ENCODE results near the gene RIPK1.

RIPK1 gene

DNA sequence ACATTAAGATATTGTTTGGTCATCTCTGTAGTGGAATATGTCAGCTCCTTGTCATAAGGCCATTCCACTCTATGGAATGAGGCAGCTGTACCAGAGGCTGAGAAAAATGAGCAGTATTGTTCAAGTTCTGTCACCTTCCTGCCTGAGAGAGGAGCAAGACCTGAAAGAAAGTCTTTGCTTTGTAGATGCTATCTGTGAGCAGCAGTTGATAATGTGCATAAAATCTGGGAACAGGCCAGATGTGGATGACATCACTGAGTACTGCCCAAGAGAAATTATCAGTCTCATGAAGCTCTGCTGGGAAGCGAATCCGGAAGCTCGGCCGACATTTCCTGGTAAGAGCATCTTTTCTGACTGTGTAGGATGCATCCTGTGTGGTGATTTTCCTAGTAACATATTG, 16.8 kb downstream of the RIPK1 start:
- no peak overlapping the region for H3K27ac ChIP-seq
- H3K9me3 ChIP-seq, result no peaks in the 10 kb centered on the region
- H3K4me3 ChIP-seq, result no peak overlapping the region
- DNase-seq, result no peak
- TF ChIP-seq CTCF (IDR thresholded peaks at IDR 0.05), result no peak
- no peaks in the 10 kb centered on the region for H3K4me1 ChIP-seq
- peaks cover 52 to 93% (median 76%) of the 10 kb centered on the region in 3 donors for H3K36me3 ChIP-seq
- no peaks in the 10 kb centered on the region for H3K27me3 ChIP-seq
- intact Hi-C loops (cut with DNase I; ENCODE audit: low total_unique reads), result no loop called here

DNA sequence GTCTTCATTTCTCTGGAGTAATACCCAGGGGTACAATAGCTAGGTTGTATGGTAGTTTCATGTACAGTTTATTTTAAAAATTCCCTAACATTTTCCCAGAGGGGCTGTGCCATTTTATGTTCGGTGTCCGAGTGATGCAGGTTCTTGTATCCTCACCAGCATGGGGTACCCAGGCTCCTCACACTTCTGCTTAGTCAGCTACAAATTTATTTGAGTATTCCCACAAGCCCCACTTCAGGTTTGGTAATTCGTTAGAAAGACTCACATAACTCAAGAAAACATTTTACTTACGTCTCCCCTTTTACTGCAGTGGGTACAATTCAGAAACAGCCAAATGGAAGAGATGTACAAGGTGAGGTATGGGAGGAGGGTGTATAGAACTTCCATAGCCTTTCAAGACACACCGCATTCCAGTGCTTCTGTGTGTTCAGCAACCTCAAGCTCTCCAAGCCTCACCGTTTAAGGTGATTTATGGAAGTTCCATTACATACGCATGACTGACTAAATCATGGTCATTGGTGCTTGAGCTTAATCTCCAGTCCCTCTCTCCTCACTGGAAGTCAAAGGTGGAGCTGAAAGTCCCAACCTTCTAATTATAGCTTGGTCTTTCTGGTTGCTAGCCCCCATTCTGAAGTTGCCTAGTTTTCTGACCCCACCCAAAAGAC, 18.1 kb downstream of the RIPK1 start:
- no peaks in the 10 kb centered on the region for H3K9me3 ChIP-seq
- no peak for TF ChIP-seq CTCF (IDR thresholded peaks at IDR 0.05)
- H3K36me3 ChIP-seq, result peaks cover 41 to 84% (median 69%) of the 10 kb centered on the region in 3 donors
- no peaks in the 10 kb centered on the region for H3K27me3 ChIP-seq
- no peak overlapping the region for H3K4me3 ChIP-seq
- DNase-seq, result no peak
- intact Hi-C loops (cut with DNase I; ENCODE audit: low total_unique reads), result no loop called here
- H3K4me1 ChIP-seq, result no peaks in the 10 kb centered on the region
- H3K27ac ChIP-seq, result no peak overlapping the region

DNA sequence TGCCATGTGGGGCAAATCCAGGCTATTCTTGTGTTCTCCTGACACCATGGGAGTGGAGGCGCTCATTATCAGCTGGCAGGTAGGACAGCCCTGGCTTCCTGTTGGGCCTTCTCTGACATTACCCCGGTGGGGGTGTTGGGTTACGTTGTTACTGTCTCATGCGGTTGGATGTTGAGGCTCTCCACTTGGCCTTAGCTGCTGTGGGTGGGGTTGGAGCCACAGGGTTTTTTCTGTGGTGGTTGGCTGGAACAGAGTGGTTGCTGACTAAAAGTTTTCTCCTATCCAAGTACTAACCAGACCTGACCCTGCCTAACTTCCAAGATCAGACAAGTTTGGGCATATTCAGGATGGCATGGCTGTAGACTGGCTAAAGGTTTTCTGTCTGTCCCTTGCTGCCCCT, 20.2 kb downstream of the RIPK1 start:
- TF ChIP-seq CTCF (IDR thresholded peaks at IDR 0.05), result no peak
- no peaks in the 10 kb centered on the region for H3K9me3 ChIP-seq
- peaks cover 31 to 65% (median 53%) of the 10 kb centered on the region in 3 donors for H3K36me3 ChIP-seq
- peak overlapping the region in 1 of 2 donors; percentile 46 for H3K27ac ChIP-seq
- H3K4me3 ChIP-seq, result no peak overlapping the region
- H3K4me1 ChIP-seq, result no peaks in the 10 kb centered on the region
- intact Hi-C loops (cut with DNase I; ENCODE audit: low total_unique reads), result no loop called here
- no peak for DNase-seq
- no peaks in the 10 kb centered on the region for H3K27me3 ChIP-seq

GRCh38 chr6:3088968-3089367, 20.7 kb downstream of the RIPK1 start:
- no peak overlapping the region for H3K4me3 ChIP-seq
- DNase-seq, result no peak
- H3K27ac ChIP-seq, result peak overlapping the region in 1 of 2 donors; percentile 46
- H3K27me3 ChIP-seq, result no peaks in the 10 kb centered on the region
- H3K9me3 ChIP-seq, result no peaks in the 10 kb centered on the region
- H3K4me1 ChIP-seq, result no peaks in the 10 kb centered on the region
- no peak for TF ChIP-seq CTCF (IDR thresholded peaks at IDR 0.05)
- peaks cover 26 to 62% (median 50%) of the 10 kb centered on the region in 3 donors for H3K36me3 ChIP-seq
- intact Hi-C loops (cut with DNase I; ENCODE audit: low total_unique reads), result no loop called here

- intact Hi-C loops (cut with DNase I; ENCODE audit: low total_unique reads), result no loop called here
- H3K27ac ChIP-seq, result no peak overlapping the region
- no peak for DNase-seq
Observed at GRCh38 chr6:3090013-3090412, 21.7 kb downstream of the RIPK1 start.

More at GRCh38 chr6:3090013-3090412, 21.7 kb downstream of the RIPK1 start:
- H3K4me1 ChIP-seq, result no peaks in the 10 kb centered on the region
- peaks cover 21 to 60% (median 46%) of the 10 kb centered on the region in 3 donors for H3K36me3 ChIP-seq
- no peaks in the 10 kb centered on the region for H3K27me3 ChIP-seq
- no peaks in the 10 kb centered on the region for H3K9me3 ChIP-seq
- no peak for TF ChIP-seq CTCF (IDR thresholded peaks at IDR 0.05)
- no peak overlapping the region for H3K4me3 ChIP-seq

Measured in tibial artery (tissue), 4 donors.